GM23338 (cell line): ENCODE measurements around the gene ABI1. TPM values are rescaled to one million over a fixed set of nuclear protein-coding genes. Genes with fewer than 3 reads are reported as not detected.

ENCODE experiments used
- ATAC-seq: fragments of 200-7000 bp; cut with Tn5 transposase; 3 replicates; pipeline ENCODE4 v1.9.1; 2020
- DNase-seq: peaks from one replicate; pipeline ENCODE4 v3.0.0-alpha.2; 2015; ENCODE audit warnings: low spot score
- H2AFZ ChIP-seq: fragments of 200-600 bp; sonication (generic); 2 replicates; pipeline ENCODE4 v1.8.0; 2016; ENCODE audit warnings: antibody characterized with exemption, mild to moderate bottlenecking, moderate library complexity
- H3F3A ChIP-seq: fragments of 200-600 bp; sonication (generic); replicated peaks from 2 replicates; pipeline ENCODE4 v1.8.0; 2017; ENCODE audit warnings: antibody characterized with exemption, mixed run types, low read depth
- H3K27ac ChIP-seq: fragments of 200-600 bp; sonication (generic); 2 replicates; pipeline ENCODE4 v1.6.1; 2016; ENCODE audit warnings: low read depth
- H3K27me3 ChIP-seq: fragments of 200-600 bp; sonication (generic); 2 replicates; pipeline ENCODE4 v1.8.0; 2016; ENCODE audit warnings: mild to moderate bottlenecking, mixed run types, moderate library complexity; ENCODE audit not compliant: insufficient read depth
- H3K36me3 ChIP-seq: fragments of 200-600 bp; sonication (generic); 2 replicates; pipeline ENCODE4 v1.8.0; 2016; ENCODE audit warnings: mild to moderate bottlenecking; ENCODE audit not compliant: insufficient read depth
- H3K4me1 ChIP-seq: fragments of 200-600 bp; sonication (generic); 2 replicates; pipeline ENCODE4 v1.8.0; 2016; ENCODE audit warnings: mild to moderate bottlenecking, moderate library complexity; ENCODE audit not compliant: insufficient read depth
- H3K4me2 ChIP-seq: fragments of 200-600 bp; sonication (generic); 2 replicates; pipeline ENCODE4 v1.7.1; 2017; ENCODE audit warnings: mixed run types
- H3K4me3 ChIP-seq: fragments of 200-600 bp; sonication (generic); 2 replicates; pipeline ENCODE4 v1.6.1; 2016; ENCODE audit warnings: mixed run types
- H3K79me2 ChIP-seq: fragments of 200-600 bp; sonication (generic); replicated peaks from 2 replicates; pipeline ENCODE4 v1.8.0; 2017; ENCODE audit warnings: mild to moderate bottlenecking; ENCODE audit not compliant: insufficient read depth
- H3K9me2 ChIP-seq: fragments of 200-600 bp; sonication (generic); 2 replicates; pipeline ENCODE4 v1.8.0; 2017; ENCODE audit not compliant: insufficient read depth
- H4K20me1 ChIP-seq: fragments of 200-600 bp; sonication (generic); replicated peaks from 2 replicates; pipeline ENCODE4 v1.8.0; 2017; ENCODE audit warnings: mild to moderate bottlenecking; ENCODE audit not compliant: insufficient read depth
- H3K27ac Mint-ChIP-seq: 2 replicates; pipeline ENCODE4 v1.8.0; 2020; ENCODE audit warnings: inconsistent platforms, mild to moderate bottlenecking, moderate library complexity, mixed read lengths
- H3K27me3 Mint-ChIP-seq: 3 replicates; pipeline ENCODE4 v1.8.0; 2022; ENCODE audit warnings: low read depth, mild to moderate bottlenecking, moderate library complexity, mixed read lengths, inconsistent platforms; ENCODE audit not compliant: insufficient read depth, poor library complexity
- H3K36me3 Mint-ChIP-seq: 3 replicates; pipeline ENCODE4 v1.8.0; 2021; ENCODE audit warnings: low read depth, mild to moderate bottlenecking, inconsistent platforms, moderate library complexity, mixed read lengths
- H3K4me1 Mint-ChIP-seq: 3 replicates; pipeline ENCODE4 v1.8.0; 2020; ENCODE audit warnings: mild to moderate bottlenecking, inconsistent platforms, mixed read lengths
- H3K4me3 Mint-ChIP-seq: 3 replicates; pipeline ENCODE4 v1.8.0; 2021; ENCODE audit warnings: moderate library complexity, mild to moderate bottlenecking, inconsistent platforms, mixed read lengths
- H3K9me3 Mint-ChIP-seq: 3 replicates; pipeline ENCODE4 v1.8.0; 2020; ENCODE audit warnings: moderate library complexity, mild to moderate bottlenecking, inconsistent platforms, mixed read lengths
- CREB1 ChIP-seq: fragments of 250-450 bp; sonication (Bioruptor Pico); IDR thresholded peaks from 2 replicates; pipeline ENCODE4 v1.5.0; 2020; ENCODE audit warnings: low read depth, mild to moderate bottlenecking, moderate library complexity
- EZH2 ChIP-seq: fragments of 200-600 bp; sonication (generic); IDR thresholded peaks from one replicate; pipeline ENCODE4 v1.8.0; 2017; ENCODE audit warnings: antibody characterized with exemption, mild to moderate bottlenecking, low read depth; ENCODE audit not compliant: unreplicated experiment
- EZH2phosphoT487 ChIP-seq: fragments of 200-600 bp; sonication (generic); IDR thresholded peaks from one replicate; pipeline ENCODE4 v1.8.1; 2018; ENCODE audit warnings: antibody characterized with exemption; ENCODE audit not compliant: unreplicated experiment
- JUNB ChIP-seq: IDR thresholded peaks from one replicate; pipeline ENCODE4 v1.6.1; 2016; ENCODE audit warnings: antibody characterized with exemption; ENCODE audit not compliant: unreplicated experiment
- NANOG ChIP-seq: IDR thresholded peaks from 2 replicates; pipeline ENCODE4 v1.6.1; 2016; ENCODE audit warnings: antibody characterized with exemption, borderline replicate concordance
- POLR2AphosphoS5 ChIP-seq: IDR thresholded peaks from 2 replicates; pipeline ENCODE4 v1.6.1; 2016; ENCODE audit warnings: antibody characterized with exemption, low read depth
- STAT1 ChIP-seq: IDR thresholded peaks from one replicate; pipeline ENCODE4 v1.6.1; 2016; ENCODE audit warnings: antibody characterized with exemption; ENCODE audit not compliant: unreplicated experiment
- ZNF114 ChIP-seq: fragments of 250-450 bp; sonication (Bioruptor Pico); IDR thresholded peaks from 2 replicates; pipeline ENCODE4 v1.5.0; 2020; ENCODE audit warnings: mild to moderate bottlenecking, moderate library complexity
- ZNF331 ChIP-seq: fragments of 250-450 bp; sonication (Bioruptor Pico); IDR thresholded peaks from 2 replicates; pipeline ENCODE4 v1.5.0; 2020; ENCODE audit warnings: low read depth, mild to moderate bottlenecking, moderate library complexity
- polyA plus RNA-seq: library from polyadenylated mRNA; unstranded; fragments of >200 nt; fragmentation: Nextera tagmentation; extraction: Ambion mirVana; gene quantifications from 2 replicates; pipeline ENCODE4 v1.2.1, GENCODE V29; 2016
- total RNA-seq: library from RNA; depleted of rRNA; stranded (reverse); fragments of >200 nt; shearing (Covaris generic); gene quantifications from 2 replicates; pipeline ENCODE4 v1.2.3, GENCODE V29; 2014
- TF ChIP-seq, protein P1 (sequence below), 2 experiments: fragments of 200-600 bp in 1 of 2; sonication (generic) in 1 of 2; conservative IDR thresholded peaks; 2 replicates each; pipeline versions ENCODE4 v1.5.1 to v1.6.1; 2016 to 2017; ENCODE audit warnings: antibody characterized with exemption in 2 of 2, low read depth in 2 of 2, mild to moderate bottlenecking in 2 of 2, moderate library complexity in 1 of 2
- TF ChIP-seq, protein P2 (sequence below): IDR thresholded peaks from 2 replicates; pipeline ENCODE4 v1.6.1; 2016; ENCODE audit warnings: antibody characterized with exemption
- TF ChIP-seq, protein P3 (sequence below): fragments of 250-450 bp; sonication (Bioruptor Pico); IDR thresholded peaks from 2 replicates; pipeline ENCODE4 v1.5.0; 2020; ENCODE audit warnings: mild to moderate bottlenecking, moderate library complexity

The ABI1 gene
- total and polyA plus RNA-seq, 2 experiments from 2014 or later: 22.3 to 30.7 TPM

DNA sequence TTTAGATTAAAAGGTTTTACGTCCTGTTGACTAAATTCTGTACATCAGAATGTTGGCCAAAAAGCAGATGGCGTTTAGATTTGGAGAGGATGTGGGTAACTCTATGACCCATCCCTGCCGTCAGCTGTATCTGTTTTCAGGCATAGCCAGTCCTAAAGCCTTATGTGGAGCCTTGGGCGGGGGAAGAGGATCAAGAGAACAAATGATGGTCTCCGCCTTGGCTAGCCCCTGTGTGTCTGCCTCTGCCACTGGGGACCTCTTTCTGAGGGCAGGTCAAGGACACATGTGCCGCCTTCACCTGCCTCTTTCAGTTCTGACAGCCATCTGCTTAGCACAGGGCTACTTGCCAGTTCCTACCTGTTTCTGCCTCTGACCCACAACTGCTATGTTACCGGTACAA lies 139.2 kb downstream of the ABI1 start (continued):
- TF ChIP-seq, protein P1, sequence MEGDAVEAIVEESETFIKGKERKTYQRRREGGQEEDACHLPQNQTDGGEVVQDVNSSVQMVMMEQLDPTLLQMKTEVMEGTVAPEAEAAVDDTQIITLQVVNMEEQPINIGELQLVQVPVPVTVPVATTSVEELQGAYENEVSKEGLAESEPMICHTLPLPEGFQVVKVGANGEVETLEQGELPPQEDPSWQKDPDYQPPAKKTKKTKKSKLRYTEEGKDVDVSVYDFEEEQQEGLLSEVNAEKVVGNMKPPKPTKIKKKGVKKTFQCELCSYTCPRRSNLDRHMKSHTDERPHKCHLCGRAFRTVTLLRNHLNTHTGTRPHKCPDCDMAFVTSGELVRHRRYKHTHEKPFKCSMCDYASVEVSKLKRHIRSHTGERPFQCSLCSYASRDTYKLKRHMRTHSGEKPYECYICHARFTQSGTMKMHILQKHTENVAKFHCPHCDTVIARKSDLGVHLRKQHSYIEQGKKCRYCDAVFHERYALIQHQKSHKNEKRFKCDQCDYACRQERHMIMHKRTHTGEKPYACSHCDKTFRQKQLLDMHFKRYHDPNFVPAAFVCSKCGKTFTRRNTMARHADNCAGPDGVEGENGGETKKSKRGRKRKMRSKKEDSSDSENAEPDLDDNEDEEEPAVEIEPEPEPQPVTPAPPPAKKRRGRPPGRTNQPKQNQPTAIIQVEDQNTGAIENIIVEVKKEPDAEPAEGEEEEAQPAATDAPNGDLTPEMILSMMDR (conservative IDR thresholded peaks at IDR 0.05; ENCODE audit: low read depth in 2 of 2): no peak
- no peak for TF ChIP-seq EZH2
- TF ChIP-seq POLR2AphosphoS5: no peak
- no peak for TF ChIP-seq EZH2phosphoT487
- TF ChIP-seq, protein P2, sequence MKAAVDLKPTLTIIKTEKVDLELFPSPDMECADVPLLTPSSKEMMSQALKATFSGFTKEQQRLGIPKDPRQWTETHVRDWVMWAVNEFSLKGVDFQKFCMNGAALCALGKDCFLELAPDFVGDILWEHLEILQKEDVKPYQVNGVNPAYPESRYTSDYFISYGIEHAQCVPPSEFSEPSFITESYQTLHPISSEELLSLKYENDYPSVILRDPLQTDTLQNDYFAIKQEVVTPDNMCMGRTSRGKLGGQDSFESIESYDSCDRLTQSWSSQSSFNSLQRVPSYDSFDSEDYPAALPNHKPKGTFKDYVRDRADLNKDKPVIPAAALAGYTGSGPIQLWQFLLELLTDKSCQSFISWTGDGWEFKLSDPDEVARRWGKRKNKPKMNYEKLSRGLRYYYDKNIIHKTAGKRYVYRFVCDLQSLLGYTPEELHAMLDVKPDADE: no peak
- no peak for TF ChIP-seq NANOG

DNA sequence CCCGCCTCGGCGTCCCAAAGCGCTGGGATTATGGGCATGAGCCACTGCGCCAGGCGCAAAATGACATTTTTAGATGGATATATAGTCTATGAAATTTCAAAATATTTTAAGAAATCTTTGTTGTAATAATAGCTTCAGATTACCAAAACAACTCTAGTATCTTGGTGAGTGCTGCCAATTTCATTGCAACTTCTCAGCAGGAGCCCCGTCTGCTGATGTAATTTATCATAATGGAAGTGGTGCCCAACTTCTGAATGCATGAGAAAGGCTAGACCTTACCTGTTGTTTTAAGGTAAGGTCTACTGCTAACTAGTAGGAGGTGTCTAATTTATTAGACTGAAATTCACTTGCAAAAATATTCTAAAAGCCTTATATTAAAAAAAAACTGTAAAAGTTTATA lies 143.3 kb downstream of the ABI1 start:
- no peak for DNase-seq
- Mint-ChIP-seq H3K27ac (no peak overlapping the region), H3K4me1 (no peaks in the 10 kb centered on the region), H3K27me3 (peaks cover 2% of the 10 kb centered on the region), H3K4me3 (no peak overlapping the region), H3K36me3 (peaks cover 56% of the 10 kb centered on the region), H3K9me3 (no peaks in the 10 kb centered on the region)
- Histone ChIP-seq H3K9me2 (no peaks in the 10 kb centered on the region), H3K79me2 (no peaks in the 10 kb centered on the region), H4K20me1 (peaks cover 2% of the 10 kb centered on the region), H3F3A (no peaks in the 10 kb centered on the region), H3K4me1 (no peaks in the 10 kb centered on the region), H3K4me2 (no peak overlapping the region), H3K27ac (no peak overlapping the region), H3K27me3 (no peaks in the 10 kb centered on the region), H2AFZ (no peak overlapping the region), H3K36me3 (peaks cover 8% of the 10 kb centered on the region; the same call in 1 of the 2 replicates), H3K4me3 (no peak overlapping the region)
- no peak for ATAC-seq
- no peak for TF ChIP-seq EZH2phosphoT487
- no peak for TF ChIP-seq ZNF114 (CRISPR knock-in tag)
- TF ChIP-seq JUNB: no peak
- no peak for TF ChIP-seq STAT1
- TF ChIP-seq NANOG: no peak
- TF ChIP-seq, protein P3, sequence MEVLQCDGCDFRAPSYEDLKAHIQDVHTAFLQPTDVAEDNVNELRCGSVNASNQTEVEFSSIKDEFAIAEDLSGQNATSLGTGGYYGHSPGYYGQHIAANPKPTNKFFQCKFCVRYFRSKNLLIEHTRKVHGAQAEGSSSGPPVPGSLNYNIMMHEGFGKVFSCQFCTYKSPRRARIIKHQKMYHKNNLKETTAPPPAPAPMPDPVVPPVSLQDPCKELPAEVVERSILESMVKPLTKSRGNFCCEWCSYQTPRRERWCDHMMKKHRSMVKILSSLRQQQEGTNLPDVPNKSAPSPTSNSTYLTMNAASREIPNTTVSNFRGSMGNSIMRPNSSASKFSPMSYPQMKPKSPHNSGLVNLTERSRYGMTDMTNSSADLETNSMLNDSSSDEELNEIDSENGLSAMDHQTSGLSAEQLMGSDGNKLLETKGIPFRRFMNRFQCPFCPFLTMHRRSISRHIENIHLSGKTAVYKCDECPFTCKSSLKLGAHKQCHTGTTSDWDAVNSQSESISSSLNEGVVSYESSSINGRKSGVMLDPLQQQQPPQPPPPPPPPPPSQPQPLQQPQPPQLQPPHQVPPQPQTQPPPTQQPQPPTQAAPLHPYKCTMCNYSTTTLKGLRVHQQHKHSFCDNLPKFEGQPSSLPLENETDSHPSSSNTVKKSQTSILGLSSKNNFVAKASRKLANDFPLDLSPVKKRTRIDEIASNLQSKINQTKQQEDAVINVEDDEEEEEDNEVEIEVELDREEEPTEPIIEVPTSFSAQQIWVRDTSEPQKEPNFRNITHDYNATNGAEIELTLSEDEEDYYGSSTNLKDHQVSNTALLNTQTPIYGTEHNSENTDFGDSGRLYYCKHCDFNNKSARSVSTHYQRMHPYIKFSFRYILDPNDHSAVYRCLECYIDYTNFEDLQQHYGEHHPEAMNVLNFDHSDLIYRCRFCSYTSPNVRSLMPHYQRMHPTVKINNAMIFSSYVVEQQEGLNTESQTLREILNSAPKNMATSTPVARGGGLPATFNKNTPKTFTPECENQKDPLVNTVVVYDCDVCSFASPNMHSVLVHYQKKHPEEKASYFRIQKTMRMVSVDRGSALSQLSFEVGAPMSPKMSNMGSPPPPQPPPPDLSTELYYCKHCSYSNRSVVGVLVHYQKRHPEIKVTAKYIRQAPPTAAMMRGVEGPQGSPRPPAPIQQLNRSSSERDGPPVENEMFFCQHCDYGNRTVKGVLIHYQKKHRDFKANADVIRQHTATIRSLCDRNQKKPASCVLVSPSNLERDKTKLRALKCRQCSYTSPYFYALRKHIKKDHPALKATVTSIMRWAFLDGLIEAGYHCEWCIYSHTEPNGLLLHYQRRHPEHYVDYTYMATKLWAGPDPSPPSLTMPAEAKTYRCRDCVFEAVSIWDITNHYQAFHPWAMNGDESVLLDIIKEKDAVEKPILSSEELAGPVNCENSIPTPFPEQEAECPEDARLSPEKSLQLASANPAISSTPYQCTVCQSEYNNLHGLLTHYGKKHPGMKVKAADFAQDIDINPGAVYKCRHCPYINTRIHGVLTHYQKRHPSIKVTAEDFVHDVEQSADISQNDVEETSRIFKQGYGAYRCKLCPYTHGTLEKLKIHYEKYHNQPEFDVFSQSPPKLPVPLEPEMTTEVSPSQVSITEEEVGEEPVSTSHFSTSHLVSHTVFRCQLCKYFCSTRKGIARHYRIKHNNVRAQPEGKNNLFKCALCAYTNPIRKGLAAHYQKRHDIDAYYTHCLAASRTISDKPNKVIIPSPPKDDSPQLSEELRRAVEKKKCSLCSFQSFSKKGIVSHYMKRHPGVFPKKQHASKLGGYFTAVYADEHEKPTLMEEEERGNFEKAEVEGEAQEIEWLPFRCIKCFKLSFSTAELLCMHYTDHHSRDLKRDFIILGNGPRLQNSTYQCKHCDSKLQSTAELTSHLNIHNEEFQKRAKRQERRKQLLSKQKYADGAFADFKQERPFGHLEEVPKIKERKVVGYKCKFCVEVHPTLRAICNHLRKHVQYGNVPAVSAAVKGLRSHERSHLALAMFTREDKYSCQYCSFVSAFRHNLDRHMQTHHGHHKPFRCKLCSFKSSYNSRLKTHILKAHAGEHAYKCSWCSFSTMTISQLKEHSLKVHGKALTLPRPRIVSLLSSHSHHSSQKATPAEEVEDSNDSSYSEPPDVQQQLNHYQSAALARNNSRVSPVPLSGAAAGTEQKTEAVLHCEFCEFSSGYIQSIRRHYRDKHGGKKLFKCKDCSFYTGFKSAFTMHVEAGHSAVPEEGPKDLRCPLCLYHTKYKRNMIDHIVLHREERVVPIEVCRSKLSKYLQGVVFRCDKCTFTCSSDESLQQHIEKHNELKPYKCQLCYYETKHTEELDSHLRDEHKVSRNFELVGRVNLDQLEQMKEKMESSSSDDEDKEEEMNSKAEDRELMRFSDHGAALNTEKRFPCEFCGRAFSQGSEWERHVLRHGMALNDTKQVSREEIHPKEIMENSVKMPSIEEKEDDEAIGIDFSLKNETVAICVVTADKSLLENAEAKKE (CRISPR knock-in tag): no peak
- TF ChIP-seq ZNF331 (CRISPR knock-in tag): no peak
- TF ChIP-seq, protein P1 (conservative IDR thresholded peaks at IDR 0.05; ENCODE audit: low read depth in 2 of 2): no peak
- TF ChIP-seq POLR2AphosphoS5: no peak
- TF ChIP-seq EZH2: no peak
- no peak for TF ChIP-seq CREB1 (CRISPR knock-in tag)
